Skeletal muscle tissue (tissue), 4 donors: Measurements from ENCODE around the gene SKI. TPM values are rescaled to one million over a fixed set of nuclear protein-coding genes. Genes with fewer than 3 reads are reported as not detected.

ENCODE experiments used
- H3K27ac ChIP-seq: one replicate; pipeline ENCODE4 v1.7.0; 2013; ENCODE audit warnings: mild to moderate bottlenecking, low read depth, low read length, inconsistent platforms
- H3K27me3 ChIP-seq, 3 donors: one replicate each; pipeline ENCODE4 v1.7.0; 2013; ENCODE audit warnings: low read length in 3 of 3; ENCODE audit not compliant: control insufficient read depth in 3 of 3, insufficient read depth in 3 of 3
- H3K36me3 ChIP-seq, 3 donors: one replicate each; pipeline ENCODE4 v1.7.0; 2013; ENCODE audit warnings: low read length in 3 of 3; ENCODE audit not compliant: control insufficient read depth in 3 of 3, insufficient read depth in 3 of 3
- H3K4me1 ChIP-seq, 3 donors: one replicate each; pipeline ENCODE4 v1.7.0; 2013; ENCODE audit warnings: low read length in 3 of 3, mild to moderate bottlenecking in 3 of 3; ENCODE audit not compliant: control insufficient read depth in 3 of 3, insufficient read depth in 3 of 3
- H3K4me3 ChIP-seq, 3 donors: one replicate each; pipeline ENCODE4 v1.7.0; 2013; ENCODE audit warnings: low read length in 3 of 3
- H3K9ac ChIP-seq, 3 donors: one replicate each; pipeline ENCODE4 v1.7.0; 2013; ENCODE audit warnings: low read length in 3 of 3, mild to moderate bottlenecking in 3 of 3, moderate library complexity in 2 of 3, low read depth in 1 of 3
- H3K9me3 ChIP-seq, 3 donors: one replicate each; pipeline ENCODE4 v1.7.0; 2013; ENCODE audit warnings: low read length in 3 of 3; ENCODE audit not compliant: control insufficient read depth in 3 of 3
- total RNA-seq: library from RNA; depleted of rRNA; stranded (reverse); fragments of >200 nt; gene quantifications from one replicate; pipeline ENCODE4 v1.2.3, GENCODE V29; 2014
- donor health status: Osteomylitis.

The SKI gene
- total RNA-seq, 1 donor from 2014 or later, result 19.3 TPM

- H3K9me3 ChIP-seq, result no peaks in the 10 kb centered on the region
- no peak overlapping the region for H3K4me3 ChIP-seq
- no peaks in the 10 kb centered on the region for H3K36me3 ChIP-seq
- no peak overlapping the region for H3K9ac ChIP-seq
- H3K27ac ChIP-seq, result no peak overlapping the region
- H3K4me1 ChIP-seq, result peaks cover 22 to 33% (median 28%) of the 10 kb centered on the region in 3 donors
- H3K27me3 ChIP-seq, result no peaks in the 10 kb centered on the region
These were observed 55.4 kb downstream of the SKI start for GRCh38 chr1:2283371-2283990.

- Histone ChIP-seq H3K27me3 (no peaks in the 10 kb centered on the region), H3K4me1 (peaks cover 23 to 33% (median 29%) of the 10 kb centered on the region in 3 donors), H3K9me3 (no peaks in the 10 kb centered on the region), H3K9ac (peak overlapping the region in 1 of 3 donors; percentile 40), H3K4me3 (no peak overlapping the region), H3K27ac (no peak overlapping the region), H3K36me3 (no peaks in the 10 kb centered on the region)
These were observed 56.1 kb downstream of the SKI start for GRCh38 chr1:2283991-2284895.

- Histone ChIP-seq H3K27ac (no peak overlapping the region), H3K9me3 (no peaks in the 10 kb centered on the region), H3K4me1 (peaks cover 28 to 33% (median 29%) of the 10 kb centered on the region in 3 donors), H3K9ac (no peak overlapping the region), H3K4me3 (no peak overlapping the region), H3K36me3 (no peaks in the 10 kb centered on the region), H3K27me3 (no peaks in the 10 kb centered on the region)
These were observed 56.8 kb downstream of the SKI start for GRCh38 chr1:2284932-2285331.

- no peak overlapping the region for H3K9ac ChIP-seq
- no peak overlapping the region for H3K27ac ChIP-seq
- H3K4me1 ChIP-seq, result peaks cover 46 to 51% (median 49%) of the 10 kb centered on the region in 3 donors
- H3K9me3 ChIP-seq, result no peaks in the 10 kb centered on the region
- H3K4me3 ChIP-seq, result no peak overlapping the region
- no peaks in the 10 kb centered on the region for H3K27me3 ChIP-seq
- H3K36me3 ChIP-seq, result no peaks in the 10 kb centered on the region
These were observed 58.8 kb downstream of the SKI start for GRCh38 chr1:2286923-2287322.

GRCh38 chr1:2287649-2288048 is 59.5 kb downstream of the SKI start:
- no peak overlapping the region for H3K4me3 ChIP-seq
- no peaks in the 10 kb centered on the region for H3K27me3 ChIP-seq
- no peaks in the 10 kb centered on the region for H3K36me3 ChIP-seq
- no peak overlapping the region for H3K9ac ChIP-seq
- no peaks in the 10 kb centered on the region for H3K9me3 ChIP-seq
- peaks cover 53 to 57% (median 55%) of the 10 kb centered on the region in 3 donors for H3K4me1 ChIP-seq
- no peak overlapping the region for H3K27ac ChIP-seq

GRCh38 chr1:2288311-2288710 is 60.2 kb downstream of the SKI start:
- no peaks in the 10 kb centered on the region for H3K9me3 ChIP-seq
- H3K36me3 ChIP-seq, result no peaks in the 10 kb centered on the region
- no peak overlapping the region for H3K4me3 ChIP-seq
- peaks cover 55 to 57% (median 57%) of the 10 kb centered on the region in 3 donors for H3K4me1 ChIP-seq
- no peak overlapping the region for H3K9ac ChIP-seq
- H3K27ac ChIP-seq, result no peak overlapping the region
- no peaks in the 10 kb centered on the region for H3K27me3 ChIP-seq

- no peaks in the 10 kb centered on the region for H3K36me3 ChIP-seq
- peak overlapping the region in 1 of 3 donors; percentile 16 for H3K9ac ChIP-seq
- no peaks in the 10 kb centered on the region for H3K9me3 ChIP-seq
- no peaks in the 10 kb centered on the region for H3K27me3 ChIP-seq
- peaks cover 54 to 56% (median 56%) of the 10 kb centered on the region in 3 donors for H3K4me1 ChIP-seq
- H3K4me3 ChIP-seq, result peak overlapping the region in 1 of 3 donors; percentile 6
- no peak overlapping the region for H3K27ac ChIP-seq
These were observed 60.9 kb downstream of the SKI start for GRCh38 chr1:2288816-2289536.

GRCh38 chr1:2289607-2290006 is 61.5 kb downstream of the SKI start:
- peak overlapping the region; percentile 75 for H3K27ac ChIP-seq
- H3K36me3 ChIP-seq, result no peaks in the 10 kb centered on the region
- H3K4me1 ChIP-seq, result peaks cover 56 to 58% (median 56%) of the 10 kb centered on the region in 3 donors
- H3K27me3 ChIP-seq, result no peaks in the 10 kb centered on the region
- no peaks in the 10 kb centered on the region for H3K9me3 ChIP-seq
- peak overlapping the region in 2 of 3 donors; percentile 14 to 57 for H3K9ac ChIP-seq
- no peak overlapping the region for H3K4me3 ChIP-seq

- Histone ChIP-seq H3K36me3 (no peaks in the 10 kb centered on the region), H3K27me3 (no peaks in the 10 kb centered on the region), H3K4me3 (peak overlapping the region in 2 of 3 donors; percentile 6 to 60), H3K27ac (peak overlapping the region; percentile 75), H3K9ac (peak overlapping the region; percentile 14 to 57 (median 20)), H3K4me1 (peaks cover 55 to 63% (median 57%) of the 10 kb centered on the region in 3 donors), H3K9me3 (no peaks in the 10 kb centered on the region)
These were observed 62.1 kb downstream of the SKI start for GRCh38 chr1:2290171-2290578.
